Measurements from ENCODE around the gene AMPD3. TPM values are rescaled to one million over a fixed set of nuclear protein-coding genes. Genes with fewer than 3 reads are reported as not detected.

The AMPD3 gene
- total and polyA plus RNA-seq, 2 of the 13 experiments (the other 11 are each of a cell fraction or from before 2014, with no cell fraction given): 0.33 to 2.3 TPM

- ATAC-seq (no peak), DNase-seq (ENCODE audit: low spot score) (no peak), FAIRE-seq (no peak)
- H3K9me3 ChIP-seq (ENCODE audit: low read length): no peaks in the 10 kb centered on the region
- ChIA-PET CTCF (ENCODE audit: low intra/inter-chr PET ratio, low total read pairs) (no interaction called here), POLR2A (no interaction called here)
- H3K27me3 ChIP-seq (ENCODE audit: control insufficient read depth in 1 of 2, insufficient read depth in 2 of 2, low read length in 2 of 2): no peaks in the 10 kb centered on the region
- 23% methylated on average over 3 of the region's 3 CpGs for WGBS (ENCODE audit: low lambda C conversion rate)
- H3K27ac ChIP-seq (ENCODE audit: extremely low read length, insufficient read depth, low read length): no peak overlapping the region
- no peaks in the 10 kb centered on the region; the same call in 1 of the 2 replicates for H4K20me1 ChIP-seq (ENCODE audit: insufficient read depth, low read length)
- no peak overlapping the region for H3K4me3 ChIP-seq (replicated peaks in 1 of 3; ENCODE audit: insufficient read depth in 1 of 3, low read depth in 2 of 3, low read length in 3 of 3)
- no peak overlapping the region for H2AFZ ChIP-seq (ENCODE audit: low read length)
- no peak for TF ChIP-seq ZNF776 (CRISPR knock-in tag; IDR thresholded peaks at IDR 0.05)
- no peak for TF ChIP-seq ZFP37 (CRISPR knock-in tag; IDR thresholded peaks at IDR 0.05; ENCODE audit: borderline replicate concordance)
- intact Hi-C loops (cut with micrococcal nuclease; ENCODE audit: unreplicated experiment) (no loop called here), in situ Hi-C loops (cut with HindIII; ENCODE audit: extremely low pct_ligation_motif_present, low pct_unique_long_range_greater_than_20kb) (no loop called here)
- no peak overlapping the region for H3K9ac ChIP-seq (ENCODE audit: insufficient read depth, low read depth, low read length)
- no peaks in the 10 kb centered on the region for H3K4me1 ChIP-seq (ENCODE audit: insufficient read depth, low read length)
- H3K79me2 ChIP-seq (ENCODE audit: insufficient read depth, low read length): no peaks in the 10 kb centered on the region
- BruUV-seq (replicated peaks): no TSS peak
- no peak overlapping the region for H3K4me2 ChIP-seq (ENCODE audit: low read depth, low read length)
- H3K36me3 ChIP-seq (replicated peaks in 1 of 2; ENCODE audit: control insufficient read depth in 1 of 2, insufficient read depth in 2 of 2, low read length in 2 of 2): no peaks in the 10 kb centered on the region
Observed at GRCh38 chr11:10502770-10503169, 47.7 kb downstream of the AMPD3 start.

- CTCF ChIA-PET (ENCODE audit: low intra/inter-chr PET ratio, low total read pairs): no interaction called here
- WGBS (ENCODE audit: low lambda C conversion rate): 82% methylated on average over 2 of the region's 2 CpGs
Observed at GRCh38 chr11:10503221-10503620, 48.2 kb downstream of the AMPD3 start.

More at GRCh38 chr11:10503221-10503620, 48.2 kb downstream of the AMPD3 start:
- ATAC-seq (no peak), DNase-seq (ENCODE audit: low spot score) (no peak), FAIRE-seq (no peak)
- no peak overlapping the region for H3K4me2 ChIP-seq (ENCODE audit: low read depth, low read length)
- no peaks in the 10 kb centered on the region for H3K36me3 ChIP-seq (replicated peaks in 1 of 2; ENCODE audit: control insufficient read depth in 1 of 2, insufficient read depth in 2 of 2, low read length in 2 of 2)
- intact Hi-C loops (cut with micrococcal nuclease; ENCODE audit: unreplicated experiment): no loop called here
- in situ Hi-C loops (cut with HindIII; ENCODE audit: extremely low pct_ligation_motif_present, low pct_unique_long_range_greater_than_20kb): no loop called here
- H2AFZ ChIP-seq (ENCODE audit: low read length): no peak overlapping the region
- no peaks in the 10 kb centered on the region for H3K27me3 ChIP-seq (ENCODE audit: control insufficient read depth in 1 of 2, insufficient read depth in 2 of 2, low read length in 2 of 2)
- H3K79me2 ChIP-seq (ENCODE audit: insufficient read depth, low read length): no peaks in the 10 kb centered on the region
- BruUV-seq (replicated peaks): no TSS peak
- no peaks in the 10 kb centered on the region; the same call in 1 of the 2 replicates for H4K20me1 ChIP-seq (ENCODE audit: insufficient read depth, low read length)
- no peaks in the 10 kb centered on the region for H3K9me3 ChIP-seq (ENCODE audit: low read length)
- POLR2A ChIA-PET: no interaction called here
- no peak overlapping the region for H3K9ac ChIP-seq (ENCODE audit: insufficient read depth, low read depth, low read length)
- no peak overlapping the region for H3K4me3 ChIP-seq (replicated peaks in 1 of 3; ENCODE audit: insufficient read depth in 1 of 3, low read depth in 2 of 3, low read length in 3 of 3)
- H3K27ac ChIP-seq (ENCODE audit: extremely low read length, insufficient read depth, low read length): no peak overlapping the region
- TF ChIP-seq ZBTB38 (CRISPR knock-in tag; IDR thresholded peaks at IDR 0.05) (no peak), EHMT2 (IDR thresholded peaks at IDR 0.05; ENCODE audit: borderline replicate concordance, low read depth, low read length) (no peak), ONECUT2 (CRISPR knock-in tag; IDR thresholded peaks at IDR 0.05) (no peak)
- no peaks in the 10 kb centered on the region for H3K4me1 ChIP-seq (ENCODE audit: insufficient read depth, low read length)

All from HepG2 (cell line).